Thyroid gland (tissue), 4 donors: ENCODE data around the gene ADAMTSL2.

Experiments used
- POLR2A ChIP-seq, 2 donors: fragments of 450-650 bp; IDR thresholded peaks; one replicate each; pipeline ENCODE4 v1.6.1; 2017; ENCODE audit warnings: antibody characterized with exemption in 2 of 2, mild to moderate bottlenecking in 2 of 2, moderate library complexity in 1 of 2
- TF ChIP-seq, protein P1 (sequence below), 6 experiments: fragments of 200-600 bp in 3 of 6; fragments of 450-650 bp in 3 of 6; sonication (generic) in 3 of 6; IDR thresholded peaks; one replicate each; pipeline ENCODE4 v1.5.1; 2016 to 2019; ENCODE audit warnings: antibody characterized with exemption in 6 of 6, mild to moderate bottlenecking in 2 of 6, inconsistent platforms in 1 of 6, moderate library complexity in 1 of 6

DNA sequence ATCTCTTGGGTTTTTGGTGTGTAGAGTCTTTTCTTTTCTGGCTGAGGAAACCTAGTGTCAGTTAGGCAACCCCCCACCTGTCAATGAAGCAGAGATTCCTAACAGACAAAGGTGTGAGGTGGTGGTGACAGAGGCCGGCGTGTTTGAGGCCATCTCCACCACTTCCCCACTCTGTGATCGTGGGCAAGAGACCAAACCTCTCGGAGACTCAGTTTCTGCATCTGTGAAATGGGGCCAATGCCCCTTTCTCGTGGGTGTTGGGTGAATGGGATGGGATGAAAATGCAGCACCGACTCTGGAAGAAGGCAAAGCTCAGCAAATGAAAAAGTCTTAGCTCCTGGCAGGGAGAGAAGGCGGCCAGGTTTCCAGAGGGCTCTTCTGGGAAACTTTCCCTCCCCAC is 73.9 kb downstream of the ADAMTSL2 start:
- TF ChIP-seq, protein P1, sequence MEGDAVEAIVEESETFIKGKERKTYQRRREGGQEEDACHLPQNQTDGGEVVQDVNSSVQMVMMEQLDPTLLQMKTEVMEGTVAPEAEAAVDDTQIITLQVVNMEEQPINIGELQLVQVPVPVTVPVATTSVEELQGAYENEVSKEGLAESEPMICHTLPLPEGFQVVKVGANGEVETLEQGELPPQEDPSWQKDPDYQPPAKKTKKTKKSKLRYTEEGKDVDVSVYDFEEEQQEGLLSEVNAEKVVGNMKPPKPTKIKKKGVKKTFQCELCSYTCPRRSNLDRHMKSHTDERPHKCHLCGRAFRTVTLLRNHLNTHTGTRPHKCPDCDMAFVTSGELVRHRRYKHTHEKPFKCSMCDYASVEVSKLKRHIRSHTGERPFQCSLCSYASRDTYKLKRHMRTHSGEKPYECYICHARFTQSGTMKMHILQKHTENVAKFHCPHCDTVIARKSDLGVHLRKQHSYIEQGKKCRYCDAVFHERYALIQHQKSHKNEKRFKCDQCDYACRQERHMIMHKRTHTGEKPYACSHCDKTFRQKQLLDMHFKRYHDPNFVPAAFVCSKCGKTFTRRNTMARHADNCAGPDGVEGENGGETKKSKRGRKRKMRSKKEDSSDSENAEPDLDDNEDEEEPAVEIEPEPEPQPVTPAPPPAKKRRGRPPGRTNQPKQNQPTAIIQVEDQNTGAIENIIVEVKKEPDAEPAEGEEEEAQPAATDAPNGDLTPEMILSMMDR (IDR thresholded peaks at IDR 0.05): no peak
- no peak for TF ChIP-seq POLR2A (IDR thresholded peaks at IDR 0.05)
